Amygdala (tissue), 56 donors: ENCODE results near the gene ELOVL3.
"Not testable (repeated sequence)": the region's sequence is repeated elsewhere in the genome, so short reads cannot be mapped to it uniquely, and the experiment has no call there.

Source experiments
- DNase-seq, 56 donors: peaks; one replicate each; lab custom pipeline; 2025; lab: John Stamatoyannopoulos, UW

ELOVL3 gene, protein sequence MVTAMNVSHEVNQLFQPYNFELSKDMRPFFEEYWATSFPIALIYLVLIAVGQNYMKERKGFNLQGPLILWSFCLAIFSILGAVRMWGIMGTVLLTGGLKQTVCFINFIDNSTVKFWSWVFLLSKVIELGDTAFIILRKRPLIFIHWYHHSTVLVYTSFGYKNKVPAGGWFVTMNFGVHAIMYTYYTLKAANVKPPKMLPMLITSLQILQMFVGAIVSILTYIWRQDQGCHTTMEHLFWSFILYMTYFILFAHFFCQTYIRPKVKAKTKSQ

DNA sequence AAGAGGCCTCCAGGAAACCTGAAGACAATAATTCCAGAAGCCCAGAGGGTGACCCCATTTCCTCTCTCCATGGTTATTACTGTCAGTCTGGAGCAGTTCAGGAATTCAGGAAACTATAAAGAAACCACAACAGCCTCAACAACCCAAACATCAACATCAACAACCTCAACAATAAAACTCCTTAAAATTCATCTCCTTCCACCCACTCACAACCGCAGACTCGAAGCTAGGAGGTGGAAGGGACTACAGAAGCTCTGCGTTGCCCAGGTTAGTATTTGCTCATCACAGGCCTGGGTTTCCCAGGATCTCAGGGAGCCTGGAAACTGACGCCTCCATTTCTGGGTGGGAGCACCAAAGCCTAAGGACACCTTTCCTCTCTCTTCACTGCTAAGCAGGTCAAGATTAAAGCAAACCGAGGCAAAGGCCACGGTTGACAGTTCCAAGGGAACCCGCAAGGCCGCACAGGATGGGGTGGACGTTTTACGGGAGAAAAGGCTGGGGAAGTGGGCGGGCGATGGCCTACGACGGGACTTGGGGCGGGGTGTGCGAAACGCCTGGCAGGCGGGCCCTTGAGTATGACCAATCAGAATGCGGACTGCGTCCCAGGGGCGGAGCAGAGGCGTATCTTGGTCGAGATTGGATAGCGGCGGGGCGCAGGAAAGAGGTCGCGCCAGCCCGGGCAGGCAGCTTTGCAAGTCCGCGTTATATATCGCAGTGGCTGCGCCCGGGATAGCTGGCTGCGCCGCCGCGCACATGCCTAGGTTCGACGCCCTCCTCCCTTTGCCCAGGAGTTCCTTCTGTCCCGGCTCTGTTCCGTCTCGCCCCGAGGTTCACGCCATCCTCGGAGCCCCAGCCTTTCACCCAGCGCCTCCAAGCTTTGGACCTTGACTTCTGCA, at the start of gene ELOVL3:
TSS of gene ELOVL3 (plus strand) at position 654 of the 896 bp plus-strand sequence. CDS start 250 bp downstream, outside the sequence.
- peak in 55 of 56 donors; percentile 26 to 94 (median 78) for DNase-seq

DNA sequence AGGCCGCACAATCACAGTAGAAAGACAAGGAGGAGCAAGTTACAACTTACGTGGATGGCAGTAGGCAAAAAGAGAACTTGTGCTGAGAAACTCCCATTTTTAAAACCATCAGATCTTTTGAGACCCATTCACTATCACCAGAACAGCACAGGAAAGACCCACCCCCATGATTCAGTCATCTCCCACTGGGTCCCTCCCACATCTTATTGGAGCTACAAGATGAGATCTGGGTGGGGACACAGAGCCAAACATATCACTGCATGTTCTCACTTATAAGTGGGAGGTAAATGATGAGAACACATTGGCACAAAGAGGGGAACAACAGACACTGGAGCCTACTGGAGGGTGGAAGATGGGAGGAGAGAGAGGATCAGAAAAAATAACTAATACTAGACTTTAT, 41.5 kb upstream of the ELOVL3 start:
- peak in 5 of 56 donors; percentile 19 to 45 (median 29) for DNase-seq

DNA sequence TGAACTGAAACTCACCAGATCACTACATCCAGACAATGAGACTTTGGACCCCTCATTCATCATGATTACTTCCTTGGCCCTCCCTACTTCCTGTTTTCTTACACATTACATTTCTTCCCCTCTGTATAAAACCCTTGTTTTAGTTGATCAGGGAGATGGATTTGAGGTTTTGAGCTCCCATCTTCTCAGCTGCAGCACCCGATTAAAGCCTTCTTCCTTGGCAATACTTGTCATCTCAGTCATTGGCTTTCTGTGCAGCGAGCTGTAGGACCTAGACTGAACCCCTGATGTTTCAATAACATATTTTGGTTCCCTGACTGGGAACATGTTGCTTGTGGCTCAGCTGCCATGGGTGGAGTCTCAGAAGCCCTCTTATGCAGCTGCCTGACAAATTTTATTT, 40.8 kb upstream of the ELOVL3 start:
- DNase-seq: no peak

DNA sequence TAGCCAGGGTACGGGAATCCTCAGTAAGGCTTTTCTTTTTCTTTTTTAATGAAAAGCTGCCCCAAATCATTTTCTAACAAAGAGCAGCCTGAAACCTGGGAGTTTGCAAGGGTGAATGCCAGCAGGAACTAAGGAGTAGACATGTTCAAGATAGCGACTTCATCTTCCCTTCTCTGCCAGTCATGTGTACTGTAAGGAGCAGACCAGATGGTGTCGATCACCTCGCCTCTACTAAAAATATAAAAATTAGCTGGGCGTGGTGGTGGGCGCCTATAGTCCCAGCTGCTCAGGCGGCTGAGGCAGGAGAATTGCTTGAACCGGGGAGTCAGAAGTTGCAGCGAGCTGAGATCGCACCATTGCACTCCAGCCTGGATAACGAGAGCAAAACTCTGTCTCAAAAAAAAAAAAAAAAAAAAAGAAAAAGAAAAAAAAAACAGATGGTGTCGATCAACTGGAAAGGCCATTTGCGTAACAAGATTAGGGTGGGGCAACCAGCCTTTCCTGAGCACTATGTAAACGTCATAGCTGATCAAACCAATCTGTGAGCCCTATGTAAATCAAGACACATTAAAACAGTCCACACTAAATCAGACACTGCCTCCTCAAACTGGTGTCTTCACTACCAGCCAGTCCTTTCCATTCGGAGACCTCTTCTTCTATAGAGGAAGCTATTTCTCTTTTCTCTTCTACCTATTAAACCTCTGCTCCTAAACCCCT, 40.1 kb upstream of the ELOVL3 start:
- DNase-seq: peak in 3 of 56 donors; percentile 5 to 22 (median 13)

DNA sequence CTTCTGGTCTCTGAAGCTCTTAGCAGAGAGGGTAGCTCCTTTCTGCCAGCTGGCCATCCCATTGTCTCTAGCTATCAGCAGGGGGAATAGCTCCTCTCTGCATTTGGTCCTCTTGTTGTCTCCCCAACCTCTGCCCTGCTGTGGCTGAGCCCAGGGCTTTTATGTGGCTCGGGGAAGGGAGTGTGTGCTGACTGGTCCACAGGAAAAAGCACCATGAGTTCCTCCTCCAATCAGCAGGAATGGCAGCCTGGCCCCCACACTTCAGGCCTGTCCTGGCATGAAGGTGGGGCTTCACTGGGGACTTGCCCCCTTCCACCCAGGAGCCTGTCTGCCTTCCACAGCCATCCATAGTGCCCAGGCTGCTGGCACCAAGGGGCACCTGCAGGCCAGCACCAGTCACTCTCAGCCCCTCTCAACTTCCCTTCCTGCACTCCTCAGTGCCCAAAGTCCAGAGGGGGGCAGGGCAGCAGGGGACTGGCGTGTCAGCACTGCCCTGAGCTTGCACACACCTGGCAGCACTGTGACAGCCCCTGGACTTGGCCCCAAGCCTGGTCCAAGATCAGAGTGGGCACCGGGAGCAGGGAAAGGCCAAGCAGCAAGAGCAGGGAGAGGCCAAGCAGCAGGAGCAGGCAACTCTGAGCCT, 37.7 kb upstream of the ELOVL3 start:
- peak in 2 of 56 donors; percentile 13 to 16 for DNase-seq

DNA sequence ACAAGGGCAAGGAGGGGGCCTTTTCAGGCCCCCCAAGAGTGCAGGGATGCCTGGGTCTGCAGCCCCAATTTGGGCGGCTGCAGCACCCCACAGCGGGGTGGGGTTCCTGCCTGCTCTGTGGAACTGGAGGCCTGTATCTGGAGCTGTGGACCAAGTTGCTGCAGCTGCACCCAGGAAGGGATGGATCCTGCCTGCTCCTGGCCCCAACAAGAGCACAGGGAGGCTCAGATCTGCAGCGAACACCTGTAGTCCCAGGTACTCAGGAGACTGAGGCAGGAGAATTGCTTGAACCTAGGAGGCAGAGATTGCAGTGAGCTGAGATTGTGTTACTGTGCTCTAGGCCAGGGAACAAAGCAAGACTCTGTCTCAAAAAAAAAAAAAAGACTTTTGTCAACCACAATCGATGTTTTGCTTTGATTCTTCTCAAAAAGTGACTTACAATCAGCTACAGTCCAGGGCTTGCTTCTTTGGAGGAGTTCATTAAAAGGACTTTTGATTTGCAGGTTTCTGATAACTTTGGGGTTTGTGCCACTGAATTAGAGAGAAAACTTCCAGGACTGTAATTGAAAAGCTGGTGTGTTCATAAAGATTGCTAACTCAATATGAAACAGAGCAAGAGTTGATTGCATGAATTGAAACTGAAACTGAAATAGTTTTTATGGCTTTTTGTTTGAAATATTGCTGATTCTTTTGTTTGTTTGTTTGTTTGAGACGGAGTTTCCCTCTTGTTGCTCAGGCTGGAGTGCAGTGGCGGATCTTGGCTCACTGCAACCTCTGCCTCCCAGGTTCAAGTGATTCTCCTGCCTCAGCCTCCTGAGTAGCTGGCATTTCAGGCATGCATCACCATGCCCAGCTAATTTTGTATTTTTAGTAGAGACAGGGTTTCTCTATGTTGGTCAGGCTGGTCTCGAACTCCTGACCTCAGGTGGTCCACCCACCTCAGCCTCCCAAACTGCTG, 36.9 kb upstream of the ELOVL3 start:
- not testable (repeated sequence) for DNase-seq

DNA sequence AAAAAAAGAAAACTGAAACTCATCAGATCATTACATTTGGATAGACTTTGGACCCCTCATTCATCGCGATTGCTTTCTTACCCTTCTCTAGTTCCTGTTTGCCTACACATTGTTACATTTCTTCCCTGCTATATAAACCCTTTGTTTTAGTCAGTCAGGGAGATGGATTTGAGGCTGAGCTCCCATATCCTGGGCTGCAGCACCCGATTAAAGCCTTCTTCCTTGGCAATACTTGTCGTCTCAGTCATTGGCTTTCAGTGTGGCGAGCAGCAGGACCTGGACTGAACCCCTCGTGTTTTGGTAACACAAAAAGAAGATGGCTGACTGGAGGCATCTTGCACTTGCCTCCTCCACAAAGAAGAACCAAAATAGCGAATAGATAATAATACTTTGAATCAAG, 34.1 kb upstream of the ELOVL3 start:
- no peak for DNase-seq

DNA sequence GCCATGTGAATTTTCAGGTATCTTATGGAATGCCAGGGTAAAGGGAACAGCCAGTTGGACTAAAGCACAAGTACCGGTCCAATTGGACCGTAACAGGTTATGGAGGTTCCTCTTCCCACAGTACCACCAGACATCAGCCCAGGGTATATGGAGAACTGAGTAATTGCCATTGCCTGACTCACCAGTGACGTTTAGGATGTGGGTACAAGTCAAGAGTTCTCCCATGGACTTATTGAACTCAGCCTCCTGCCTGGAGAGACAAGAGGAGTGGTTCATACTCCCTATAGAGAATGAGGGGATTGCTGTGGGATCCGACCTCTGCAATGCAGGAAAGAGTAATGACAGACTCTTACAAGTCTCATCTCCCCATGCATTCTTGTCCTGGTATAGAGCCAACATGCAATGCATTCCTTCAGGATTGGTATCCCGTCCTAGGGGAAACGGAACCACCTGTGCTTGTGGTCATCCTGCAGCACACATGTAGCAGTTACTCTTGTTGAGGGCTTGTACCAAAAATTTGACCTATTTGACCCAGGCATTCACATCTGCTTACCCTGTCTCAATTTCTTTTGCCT, 30.7 kb upstream of the ELOVL3 start:
- DNase-seq: no peak

DNA sequence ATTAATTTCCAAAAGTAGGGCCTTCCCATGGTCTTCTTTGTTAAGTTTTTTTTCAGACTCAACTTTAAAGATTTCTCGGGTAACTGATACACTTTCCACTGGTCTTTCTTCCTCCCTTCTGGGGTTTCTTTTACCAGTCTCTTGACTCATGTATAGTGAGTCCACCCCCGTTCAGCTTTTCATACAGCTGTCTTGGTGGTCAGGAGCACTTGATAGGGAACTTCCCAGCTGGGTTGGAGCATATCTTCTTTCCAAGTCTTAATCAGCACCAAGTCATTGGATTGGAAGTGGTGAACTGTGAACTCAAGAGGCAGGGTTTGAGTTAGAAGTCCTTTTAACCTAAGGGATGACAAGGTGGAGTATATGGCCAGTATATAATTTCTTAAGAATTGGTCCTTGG, 29.2 kb upstream of the ELOVL3 start:
- no peak for DNase-seq

DNA sequence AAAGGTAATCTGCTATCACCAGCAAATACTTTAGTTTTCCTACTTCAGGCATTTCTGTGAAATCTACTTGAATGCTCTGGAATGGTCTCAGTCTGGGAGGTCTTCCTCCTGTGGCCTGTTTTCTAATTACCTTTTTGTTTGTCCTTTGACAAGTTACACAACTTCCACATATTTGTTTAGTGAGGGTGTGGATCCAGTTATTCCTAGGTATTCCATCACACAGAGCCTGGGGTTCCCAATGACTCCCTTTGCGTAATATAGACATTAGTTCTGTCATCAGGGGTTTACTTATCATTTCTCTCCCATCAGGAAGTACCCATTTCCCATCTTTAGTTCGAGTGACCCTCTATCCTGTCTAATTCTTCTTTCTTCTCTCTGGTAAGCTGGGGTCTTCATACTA, 28.1 kb upstream of the ELOVL3 start:
- DNase-seq: no peak

DNA sequence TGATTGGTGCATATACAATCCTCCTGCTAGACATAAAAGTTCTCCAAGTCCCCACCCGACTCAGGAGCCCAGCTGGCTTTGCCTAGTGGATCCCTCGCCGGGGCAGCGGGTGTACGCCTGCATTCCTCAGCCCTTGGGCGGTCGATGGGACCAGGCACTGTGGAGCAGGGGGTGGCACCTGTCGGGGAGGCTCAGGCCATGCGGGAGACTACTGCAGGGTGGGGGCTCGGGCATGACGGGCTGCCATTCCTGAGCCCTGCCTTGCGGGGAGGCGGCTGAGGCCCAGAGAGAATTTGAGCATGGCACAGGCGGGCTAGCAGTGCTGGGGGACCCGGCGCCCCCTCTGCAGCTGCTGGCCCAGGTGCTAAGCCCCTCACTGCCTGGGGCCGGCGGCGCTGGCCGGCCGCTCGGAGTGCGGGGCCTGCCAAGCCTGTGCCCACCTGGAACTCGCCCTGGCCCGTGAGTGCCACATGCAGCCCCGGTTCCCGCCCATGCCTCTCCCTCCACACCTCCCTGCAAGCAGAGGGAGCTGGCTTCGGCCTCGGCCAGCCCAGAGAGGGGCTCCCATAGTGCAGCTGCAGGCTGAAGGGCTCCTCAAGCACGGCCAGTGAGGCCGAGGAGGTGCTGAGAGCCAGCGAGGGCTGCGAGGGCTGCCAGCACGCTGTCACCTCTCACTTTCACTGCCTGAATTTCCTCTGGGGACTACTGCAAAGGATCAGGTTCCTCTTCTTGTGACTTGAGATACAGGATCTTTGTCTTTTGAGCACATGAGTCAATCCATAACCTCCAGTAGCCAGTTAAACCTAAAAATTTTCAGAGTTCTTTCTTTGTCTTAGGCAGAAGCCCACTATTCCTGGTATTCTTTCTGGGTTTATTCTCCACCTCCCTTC, 25.1 kb upstream of the ELOVL3 start:
- DNase-seq: no peak

DNA sequence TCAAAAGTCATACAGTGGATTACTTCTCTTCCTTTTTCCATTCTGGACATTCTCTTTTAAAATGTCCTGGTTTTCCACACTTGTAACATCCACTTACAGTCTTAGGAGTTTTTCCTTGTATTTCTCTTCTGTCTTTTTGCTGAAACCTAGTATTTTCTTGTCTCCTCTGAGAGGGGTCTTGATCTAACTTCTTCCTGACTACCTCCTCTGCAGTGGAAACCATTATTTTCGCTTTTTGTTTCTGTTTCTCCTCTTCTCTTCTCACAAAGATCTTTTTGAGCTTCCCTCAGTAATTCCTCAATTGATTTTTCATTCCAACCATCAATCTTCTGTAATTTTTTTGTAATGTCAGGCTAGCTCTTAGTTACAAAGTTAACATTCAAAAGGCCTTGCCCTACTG, 23.7 kb upstream of the ELOVL3 start:
- no peak for DNase-seq

DNA sequence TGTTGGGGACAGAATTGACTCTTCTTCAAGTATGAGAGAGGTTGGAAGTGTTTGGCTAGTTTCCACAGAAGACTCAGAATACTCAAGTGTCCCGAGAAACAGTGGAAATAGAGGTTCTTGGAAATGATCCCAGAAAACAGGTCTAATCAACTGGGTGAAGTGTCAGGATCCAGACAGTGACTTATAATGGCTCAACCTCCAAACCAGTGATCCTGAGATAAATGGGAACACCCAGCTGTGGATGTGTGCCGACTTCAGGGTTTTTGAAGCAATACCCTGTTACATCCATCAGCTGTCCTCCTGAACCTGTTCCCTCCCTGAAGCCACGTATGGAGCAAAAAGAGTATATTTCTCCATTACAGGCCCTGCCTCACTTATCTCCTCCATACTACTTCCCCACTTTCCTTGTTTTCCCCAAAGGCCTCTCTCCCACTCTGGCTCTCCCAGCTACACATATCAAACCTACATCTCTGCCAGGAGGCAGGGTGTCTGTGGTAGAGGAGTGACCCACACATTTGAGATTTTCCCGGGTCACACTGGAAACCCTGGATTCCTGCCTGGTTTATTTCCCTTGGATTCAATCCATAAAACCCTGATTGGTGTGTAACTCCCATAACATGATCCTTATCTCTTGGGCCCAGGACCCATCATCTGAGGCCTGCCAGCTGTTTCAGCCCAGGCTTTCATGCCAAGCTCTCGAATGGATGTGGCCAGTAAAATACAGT, 17.6 kb upstream of the ELOVL3 start:
- DNase-seq: no peak

DNA sequence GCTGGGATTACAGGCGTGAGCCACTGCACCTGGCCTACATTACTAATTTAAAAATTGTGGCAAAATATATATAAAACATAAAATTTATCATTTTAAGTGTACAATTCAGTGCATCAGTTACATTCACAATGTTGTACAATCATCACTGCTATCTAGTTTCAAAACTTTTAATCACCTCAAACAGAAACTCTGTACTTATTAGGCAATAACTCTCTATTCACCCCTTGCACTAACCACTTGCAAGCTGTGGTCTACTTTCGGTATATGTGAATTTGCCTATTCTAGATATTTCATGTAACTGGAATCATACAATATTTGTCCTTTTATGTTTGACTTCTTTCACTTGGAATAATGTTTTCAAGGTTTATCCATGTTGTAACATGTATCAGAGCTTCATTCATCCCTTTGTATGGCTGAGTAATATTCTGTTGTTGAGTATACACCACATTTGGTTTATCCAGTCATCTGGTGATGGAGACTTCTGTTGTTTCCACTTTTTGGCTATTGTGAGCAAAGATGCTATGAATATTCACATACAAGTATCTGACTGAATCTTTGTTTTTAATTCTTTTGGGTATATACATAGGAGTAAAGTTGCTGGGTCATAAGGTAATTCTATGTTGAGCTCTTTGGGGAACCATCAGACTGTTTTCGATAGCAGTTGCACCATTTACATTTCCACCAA, 14.3 kb upstream of the ELOVL3 start:
- DNase-seq: no peak

DNA sequence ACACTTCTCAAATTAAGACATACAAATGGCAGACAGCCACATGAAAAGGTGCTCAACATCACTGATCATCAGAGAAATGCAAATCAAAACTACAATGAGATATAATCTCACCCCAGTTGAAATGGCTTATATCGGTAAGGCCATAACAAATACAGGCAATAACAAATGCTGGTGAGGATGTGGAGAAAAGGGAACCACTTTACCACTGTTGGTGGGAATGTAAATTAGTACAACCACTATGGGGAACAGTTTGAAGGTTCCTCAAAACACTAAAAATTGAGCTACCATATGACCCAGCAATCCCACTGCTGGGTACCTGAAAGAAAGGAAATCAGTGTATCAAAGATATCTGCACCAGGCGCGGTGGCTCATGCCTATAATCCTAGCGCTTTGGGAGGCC, 12.5 kb upstream of the ELOVL3 start:
- not testable (repeated sequence) for DNase-seq

DNA sequence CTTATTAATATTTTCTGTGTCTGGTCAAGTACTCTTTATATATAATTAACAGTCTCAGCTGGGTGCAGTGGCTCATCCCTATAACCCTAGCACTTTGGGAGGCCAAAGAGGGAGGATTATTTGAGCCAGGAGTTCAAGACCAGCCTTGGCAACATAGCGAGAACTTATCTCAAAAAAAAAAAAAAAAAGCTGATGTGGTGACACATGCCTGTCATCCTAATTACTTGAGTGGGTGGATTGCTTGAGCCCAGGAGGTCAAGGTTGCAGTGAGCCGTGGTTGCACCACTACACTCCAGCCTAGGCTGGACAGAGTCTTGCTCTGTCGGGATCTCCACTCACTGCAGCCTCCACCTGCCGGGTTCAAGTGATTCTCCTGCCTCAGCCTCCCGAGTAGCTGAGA, 6.7 kb upstream of the ELOVL3 start:
- no peak for DNase-seq

DNA sequence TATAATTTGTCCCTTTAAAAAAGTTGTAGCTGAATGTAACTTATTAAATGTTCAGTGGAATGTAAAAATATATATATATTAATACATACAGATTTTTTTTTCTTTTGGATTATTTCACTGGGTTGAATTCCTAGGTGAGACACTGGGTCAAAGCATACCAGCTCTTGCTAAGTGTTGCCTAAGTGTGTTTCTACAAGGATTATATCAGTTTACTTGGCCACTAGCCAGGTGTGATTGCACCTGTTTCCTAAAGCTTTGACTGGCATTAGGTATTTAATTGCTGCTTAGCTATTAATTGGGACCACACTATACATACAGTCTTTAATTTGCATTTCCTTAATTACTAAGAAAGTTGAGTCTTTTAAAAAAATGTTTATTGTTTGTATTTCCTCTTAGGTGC, 5.5 kb upstream of the ELOVL3 start:
- DNase-seq: no peak
